ENCODE results near the gene OXNAD1. TPM values are rescaled to one million over a fixed set of nuclear protein-coding genes. Genes with fewer than 3 reads are reported as not detected.

The OXNAD1 gene
- total and polyA plus RNA-seq, 7 donors: 11.3 to 23.1 (median 14.4) TPM

DNA sequence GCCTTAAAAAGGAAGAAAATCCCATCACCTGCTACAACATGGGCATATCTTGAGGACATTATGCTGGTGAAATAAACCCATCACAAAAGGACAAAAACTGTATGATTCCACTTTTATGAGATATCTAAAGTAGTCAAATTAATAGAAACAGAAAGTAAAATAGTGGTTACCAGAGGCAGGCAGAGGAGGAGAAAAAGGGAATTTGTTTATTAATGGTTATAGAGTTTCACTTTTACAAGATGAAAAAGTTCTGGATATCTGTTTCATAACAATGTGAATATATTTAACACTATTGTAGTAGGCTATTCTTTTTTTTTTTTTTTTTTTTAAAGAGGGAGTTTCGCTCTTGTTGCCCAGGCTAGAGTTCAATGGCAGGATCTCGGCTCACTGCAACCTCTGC lies 40.7 kb upstream of the OXNAD1 start:
- WGBS, 2 donors: 92 to 95% methylated on average over 2 of the region's 2 CpGs
- Histone ChIP-seq H3K4me3 (no peak overlapping the region), H3K36me3 (no peaks in the 10 kb centered on the region), H3K9me3 (no peaks in the 10 kb centered on the region), H3K4me1 (no peaks in the 10 kb centered on the region), H3K27me3 (no peaks in the 10 kb centered on the region), H3K27ac (no peak overlapping the region)
- DNase-seq: no peak
- TF ChIP-seq POLR2A (IDR thresholded peaks at IDR 0.05): no peak
- TF ChIP-seq POLR2AphosphoS5 (IDR thresholded peaks at IDR 0.05): no peak
- no peak for TF ChIP-seq CTCF (IDR thresholded peaks at IDR 0.05)
- intact Hi-C loops (cut with DNase I): no loop called here

- Histone ChIP-seq H3K27me3 (no peaks in the 10 kb centered on the region), H3K9me3 (peaks cover 0 to 2% (median 0%) of the 10 kb centered on the region in 4 donors), H3K4me1 (no peaks in the 10 kb centered on the region), H3K36me3 (no peaks in the 10 kb centered on the region), H3K27ac (no peak overlapping the region), H3K4me3 (no peak overlapping the region)
- 24 to 51% methylated on average over 1 of the region's 1 CpG for WGBS, 2 donors
- no peak for TF ChIP-seq CTCF (IDR thresholded peaks at IDR 0.05)
- intact Hi-C loops (cut with DNase I): no loop called here
- DNase-seq: no peak
Measured at GRCh38 chr3:16227566-16227965, 37.4 kb upstream of the OXNAD1 start.

GRCh38 chr3:16229681-16230080 lies 35.3 kb upstream of the OXNAD1 start:
- DNase-seq: no peak
- Histone ChIP-seq H3K27me3 (no peaks in the 10 kb centered on the region), H3K36me3 (no peaks in the 10 kb centered on the region), H3K9me3 (peaks cover 0 to 2% (median 0%) of the 10 kb centered on the region in 4 donors), H3K4me1 (no peaks in the 10 kb centered on the region), H3K4me3 (no peak overlapping the region), H3K27ac (no peak overlapping the region)
- TF ChIP-seq POLR2AphosphoS5 (IDR thresholded peaks at IDR 0.05) (no peak), CTCF (IDR thresholded peaks at IDR 0.05) (no peak), POLR2A (IDR thresholded peaks at IDR 0.05) (no peak), EP300 (IDR thresholded peaks at IDR 0.05) (no peak)
- intact Hi-C loops (cut with DNase I): no loop called here

GRCh38 chr3:16231983-16232382 lies 33.0 kb upstream of the OXNAD1 start:
- 98% methylated on average over 2 of the region's 2 CpGs for WGBS, 2 donors
- Histone ChIP-seq H3K9me3 (peaks cover 0 to 2% (median 0%) of the 10 kb centered on the region in 4 donors), H3K27ac (no peak overlapping the region), H3K4me3 (no peak overlapping the region), H3K4me1 (no peaks in the 10 kb centered on the region), H3K27me3 (no peaks in the 10 kb centered on the region), H3K36me3 (no peaks in the 10 kb centered on the region)
- no peak for DNase-seq
- intact Hi-C loops (cut with DNase I): no loop called here
- no peak for TF ChIP-seq EP300 (IDR thresholded peaks at IDR 0.05)
- TF ChIP-seq POLR2AphosphoS5 (IDR thresholded peaks at IDR 0.05): no peak
- no peak for TF ChIP-seq POLR2A (IDR thresholded peaks at IDR 0.05)
- TF ChIP-seq CTCF (IDR thresholded peaks at IDR 0.05): no peak

GRCh38 chr3:16233806-16234205 lies 31.2 kb upstream of the OXNAD1 start:
- no peak overlapping the region for H3K4me3 ChIP-seq
- intact Hi-C loops (cut with DNase I): no loop called here
- 93 to 97% methylated on average over 1 of the region's 1 CpG for WGBS, 2 donors
- H3K27me3 ChIP-seq: no peaks in the 10 kb centered on the region
- DNase-seq: no peak
- no peaks in the 10 kb centered on the region for H3K4me1 ChIP-seq
- H3K9me3 ChIP-seq: peaks cover 0 to 2% (median 0%) of the 10 kb centered on the region in 4 donors
- no peaks in the 10 kb centered on the region for H3K36me3 ChIP-seq
- TF ChIP-seq EP300 (IDR thresholded peaks at IDR 0.05) (no peak), CTCF (IDR thresholded peaks at IDR 0.05) (no peak)
- H3K27ac ChIP-seq: no peak overlapping the region
